HG03558 (cell line): Measurements from ENCODE around the gene RPS3.
"Not testable (repeated sequence)": the region's sequence is repeated elsewhere in the genome, so short reads cannot be mapped to it uniquely, and the experiment has no call there.

Experiments used
- ATAC-seq: cut with Tn5 transposase; IDR thresholded peaks from one replicate; pipeline ENCODE4 v1.9.1; 2021; ENCODE audit warnings: moderate number of reproducible peaks; ENCODE audit not compliant: unreplicated experiment; ENCODE audit errors: extremely low read depth

RPS3 gene

GRCh38 chr11:75378776-75379175 lies 20.5 kb upstream of the RPS3 start:
- ATAC-seq, result not testable (repeated sequence)

GRCh38 chr11:75380245-75380644 lies 19.1 kb upstream of the RPS3 start:
- no peak for ATAC-seq

DNA sequence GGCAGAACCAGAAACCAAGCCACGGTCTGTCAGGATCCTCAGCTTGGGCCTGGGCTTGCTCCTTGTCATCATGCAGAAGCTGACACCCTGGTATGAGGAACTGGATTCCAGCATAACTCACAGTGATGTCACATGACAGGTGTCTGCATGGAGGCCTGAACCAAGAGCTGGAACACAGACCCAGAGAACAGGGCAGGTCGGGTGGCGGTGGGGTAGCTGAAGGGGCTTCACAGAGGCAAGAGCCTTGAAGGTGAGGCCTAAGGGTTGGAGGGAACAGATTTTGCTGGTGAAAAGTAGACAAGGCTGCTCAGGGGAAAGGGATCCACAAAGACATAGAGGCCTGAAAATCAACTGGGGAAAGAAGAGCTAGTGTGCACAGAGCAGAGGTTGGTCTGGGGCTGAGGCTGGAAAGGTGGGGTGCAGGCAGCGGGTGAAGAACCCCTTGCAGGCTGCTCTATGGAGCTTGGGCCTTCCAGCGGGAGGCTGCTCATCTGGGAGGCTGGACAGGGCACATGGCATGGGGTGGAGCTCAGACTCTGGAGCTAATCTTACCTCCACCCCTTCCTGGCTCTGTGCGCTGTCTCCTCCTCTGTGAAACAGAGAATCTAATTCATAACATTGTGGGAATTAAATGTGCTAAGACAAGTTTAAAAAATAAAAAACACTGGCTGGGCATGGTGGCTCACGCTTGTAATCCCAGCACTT lies 18.4 kb upstream of the RPS3 start:
- ATAC-seq, result no peak

DNA sequence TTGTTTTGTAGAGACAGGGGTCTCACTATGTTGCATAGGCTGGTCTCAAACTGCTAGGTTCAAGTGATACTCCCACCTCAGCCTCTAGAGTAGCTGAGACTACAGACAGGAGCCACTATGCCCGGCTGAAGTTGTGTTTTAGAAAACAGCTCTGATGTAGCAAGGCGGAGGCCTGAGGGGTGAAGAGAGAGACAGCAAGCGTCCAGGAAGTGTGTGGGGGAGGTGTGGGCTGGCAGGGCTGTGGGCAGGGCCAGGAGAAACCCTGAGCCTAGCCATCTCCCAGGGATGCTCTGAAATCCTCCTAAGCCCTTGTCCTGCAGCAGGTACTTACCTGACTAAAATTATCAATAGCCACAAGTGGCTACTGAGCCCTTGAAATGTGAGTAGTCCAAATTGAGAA lies 16.1 kb upstream of the RPS3 start:
- no peak for ATAC-seq

GRCh38 chr11:75384438-75385080 lies 14.8 kb upstream of the RPS3 start:
- no peak for ATAC-seq

DNA sequence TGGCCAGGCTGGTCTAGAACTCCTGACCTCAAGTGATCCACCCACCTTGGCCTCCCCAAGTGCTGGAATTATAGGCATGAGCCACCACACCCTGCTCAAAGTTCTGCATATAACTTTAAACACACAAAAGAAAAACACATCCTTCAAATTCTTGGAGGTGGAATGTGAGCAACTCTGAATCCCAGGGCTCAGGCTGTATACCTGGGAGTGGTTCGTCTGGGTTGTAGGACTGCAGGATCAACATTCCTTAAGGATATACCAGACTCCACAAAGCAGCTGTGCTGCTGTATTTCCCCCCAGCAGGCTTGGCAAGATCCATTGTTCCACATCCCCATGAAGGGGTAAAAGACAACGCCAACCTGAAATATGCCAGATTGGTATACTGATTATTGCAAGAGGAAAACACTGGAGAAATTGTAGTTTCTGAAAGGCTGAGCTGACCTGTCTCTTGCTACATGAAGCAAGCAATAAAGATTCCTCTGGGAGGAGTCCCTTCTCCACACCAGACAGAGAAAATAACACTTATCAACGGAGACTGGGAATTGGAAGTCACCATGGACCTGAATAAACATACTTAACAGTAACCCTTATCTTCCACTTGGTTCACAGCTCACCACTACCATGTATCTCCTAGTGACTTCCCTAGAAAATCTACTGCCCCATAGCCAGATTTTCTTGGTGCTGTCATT lies 12.2 kb upstream of the RPS3 start:
- no peak for ATAC-seq

- no peak for ATAC-seq
Observed at GRCh38 chr11:75387736-75388294, 11.5 kb upstream of the RPS3 start.

GRCh38 chr11:75388386-75389275 lies 10.7 kb upstream of the RPS3 start:
- no peak for ATAC-seq

GRCh38 chr11:75389276-75389605 lies 10.1 kb upstream of the RPS3 start:
- ATAC-seq, result no peak

DNA sequence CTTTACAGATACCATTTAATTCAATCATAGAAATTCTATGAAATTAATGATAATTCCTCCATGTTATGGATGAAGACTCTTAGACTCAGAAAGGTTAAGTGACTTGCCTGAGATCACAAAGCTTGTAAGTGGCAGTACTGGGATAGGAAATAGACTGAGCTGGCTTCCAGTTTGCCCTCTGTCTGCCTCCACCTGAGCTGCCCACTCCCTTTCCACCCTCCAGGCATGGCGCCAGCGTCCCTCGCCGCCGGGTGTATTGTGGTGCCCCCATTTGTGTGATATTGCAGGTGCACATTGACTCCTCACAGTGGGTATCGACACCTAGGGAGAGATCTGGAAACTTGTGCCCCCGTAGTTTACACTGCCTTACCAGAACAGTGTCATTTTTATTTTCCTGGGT lies 9.4 kb upstream of the RPS3 start:
- ATAC-seq, result no peak

GRCh38 chr11:75394085-75394840 lies 5.1 kb upstream of the RPS3 start:
- no peak for ATAC-seq

DNA sequence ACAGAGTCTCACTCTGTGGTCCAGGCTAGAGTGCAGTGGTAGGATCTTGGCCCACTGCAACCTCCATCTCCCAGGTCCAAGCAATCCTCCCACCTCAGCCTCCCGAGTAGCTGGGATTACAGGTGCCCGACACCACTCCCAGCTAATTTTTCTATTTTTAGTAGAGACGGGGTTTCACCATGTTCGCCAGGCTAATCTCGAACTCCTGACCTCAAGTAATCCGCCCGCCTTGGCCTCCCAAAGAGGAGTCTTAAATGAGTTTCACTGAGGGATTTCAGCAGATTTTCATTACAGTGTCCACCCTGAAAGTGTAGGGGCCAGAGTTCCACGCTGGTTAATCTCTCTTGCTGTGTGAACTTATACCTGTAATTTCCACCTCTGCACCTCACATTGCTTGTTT lies 412 bp upstream of the RPS3 start:
- ATAC-seq, result no peak

- no peak for ATAC-seq
Observed at GRCh38 chr11:75400146-75400865, 988 bp downstream of the RPS3 start.

DNA sequence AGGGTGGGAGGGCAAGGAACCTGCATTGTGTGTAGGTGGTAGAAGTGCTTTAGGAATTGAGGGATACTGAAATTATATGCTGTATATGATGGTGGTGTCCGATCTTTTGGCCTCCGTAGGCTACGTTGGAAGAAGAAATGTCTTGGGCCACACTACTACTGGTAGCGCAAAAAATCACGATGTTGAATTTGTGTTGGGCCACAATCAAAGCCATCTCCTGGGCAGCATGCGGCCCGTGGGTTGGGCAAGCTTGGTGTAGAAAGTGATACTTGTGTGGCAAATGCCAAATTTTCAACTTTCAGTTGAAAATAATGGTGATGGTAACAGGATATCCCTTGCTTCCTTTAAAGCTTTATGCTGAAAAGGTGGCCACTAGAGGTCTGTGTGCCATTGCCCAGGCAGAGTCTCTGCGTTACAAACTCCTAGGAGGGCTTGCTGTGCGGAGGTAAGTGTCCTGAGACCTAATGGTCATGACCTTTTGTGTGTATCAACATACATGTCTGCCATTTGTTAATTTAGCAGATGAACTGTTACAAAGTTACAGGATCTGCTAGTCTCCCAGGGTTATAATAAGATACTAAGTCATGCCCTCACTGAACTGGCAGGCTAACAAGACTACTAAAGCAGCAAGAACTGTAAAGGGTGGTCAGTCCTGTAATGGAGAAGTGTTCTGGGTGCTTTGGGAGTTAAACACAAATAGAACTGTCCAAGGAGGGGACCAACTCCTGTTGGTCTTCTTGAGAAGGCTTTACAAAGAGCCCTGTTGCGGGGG lies 2.9 kb downstream of the RPS3 start:
- no peak for ATAC-seq

DNA sequence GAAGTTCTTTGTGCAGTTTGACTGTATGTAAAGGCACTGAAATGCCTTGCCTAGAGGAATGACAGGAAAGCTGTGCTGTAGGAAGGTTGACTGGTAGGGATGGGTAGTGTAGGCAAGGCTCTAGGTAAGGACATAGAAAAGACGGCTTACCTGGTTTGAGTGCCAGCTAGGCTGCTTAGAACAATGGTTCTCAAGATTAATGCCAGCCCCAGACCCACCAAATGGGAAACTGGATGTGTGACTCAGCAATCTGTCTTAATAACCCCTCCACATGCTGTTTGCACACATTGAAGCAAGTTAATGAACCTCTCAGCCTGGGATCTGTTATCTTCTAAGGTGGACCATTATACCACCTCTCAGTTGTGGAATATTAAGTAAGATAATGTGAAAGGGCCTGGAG lies 3.7 kb downstream of the RPS3 start:
- ATAC-seq, result no peak

DNA sequence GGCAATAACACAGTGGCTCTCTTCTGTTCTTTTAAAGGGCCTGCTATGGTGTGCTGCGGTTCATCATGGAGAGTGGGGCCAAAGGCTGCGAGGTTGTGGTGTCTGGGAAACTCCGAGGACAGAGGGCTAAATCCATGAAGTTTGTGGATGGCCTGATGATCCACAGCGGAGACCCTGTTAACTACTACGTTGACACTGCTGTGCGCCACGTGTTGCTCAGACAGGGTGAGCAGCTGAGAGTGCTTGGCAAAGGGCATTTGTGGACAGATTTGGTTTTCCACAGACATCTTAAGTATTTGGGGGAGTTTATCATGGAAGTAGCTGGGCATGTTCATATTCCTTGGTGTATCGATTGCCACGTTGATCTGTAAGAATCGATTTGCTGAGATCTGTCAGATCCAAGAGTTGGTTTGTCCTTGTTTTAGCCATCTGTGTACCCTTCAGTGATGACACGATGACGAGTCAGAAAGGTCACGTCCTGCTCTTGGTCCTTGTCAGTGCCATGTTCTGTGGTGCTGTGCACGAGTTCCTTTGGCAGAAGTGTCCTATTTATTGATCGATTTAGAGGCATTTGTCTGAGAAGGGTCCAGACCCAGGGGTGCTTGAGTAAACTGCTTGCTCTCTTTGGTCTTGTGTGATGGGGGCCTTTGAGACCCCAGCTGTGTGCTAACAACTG lies 4.8 kb downstream of the RPS3 start:
- ATAC-seq, result no peak

- no peak for ATAC-seq
Observed at GRCh38 chr11:75406338-75406777, 7.0 kb downstream of the RPS3 start.

DNA sequence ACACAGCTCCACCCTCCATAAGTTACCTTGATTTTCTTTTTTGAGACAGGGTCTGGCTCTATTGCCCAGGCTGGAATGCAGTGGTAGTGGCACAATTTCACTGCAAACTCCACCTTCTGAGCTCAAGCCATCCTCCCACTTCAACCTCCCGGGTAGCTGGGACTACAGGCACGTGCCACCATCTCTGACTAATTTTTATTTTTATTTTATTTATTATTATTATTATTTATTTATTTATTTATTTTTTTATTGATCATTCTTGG lies 9.6 kb downstream of the RPS3 start:
- no peak for ATAC-seq
